A673 (cell line): ENCODE data around the gene ITPKB.

ENCODE experiments used
- EZH2 ChIP-seq: fragments of 200-600 bp; sonication (generic); IDR thresholded peaks from 2 replicates; pipeline ENCODE4 v1.6.1; 2017; ENCODE audit warnings: borderline replicate concordance, low read depth, mild to moderate bottlenecking, mixed read lengths, antibody characterized with exemption, low read length; ENCODE audit not compliant: poor library complexity, severe bottlenecking
- TF ChIP-seq, protein P1 (sequence below): fragments of 300-800, 200-600 bp; sonication (generic); conservative IDR thresholded peaks from 2 replicates; pipeline ENCODE4 v1.5.1; 2017; ENCODE audit warnings: low read depth, mild to moderate bottlenecking, antibody characterized with exemption, low read length, moderate library complexity, mixed read lengths

DNA sequence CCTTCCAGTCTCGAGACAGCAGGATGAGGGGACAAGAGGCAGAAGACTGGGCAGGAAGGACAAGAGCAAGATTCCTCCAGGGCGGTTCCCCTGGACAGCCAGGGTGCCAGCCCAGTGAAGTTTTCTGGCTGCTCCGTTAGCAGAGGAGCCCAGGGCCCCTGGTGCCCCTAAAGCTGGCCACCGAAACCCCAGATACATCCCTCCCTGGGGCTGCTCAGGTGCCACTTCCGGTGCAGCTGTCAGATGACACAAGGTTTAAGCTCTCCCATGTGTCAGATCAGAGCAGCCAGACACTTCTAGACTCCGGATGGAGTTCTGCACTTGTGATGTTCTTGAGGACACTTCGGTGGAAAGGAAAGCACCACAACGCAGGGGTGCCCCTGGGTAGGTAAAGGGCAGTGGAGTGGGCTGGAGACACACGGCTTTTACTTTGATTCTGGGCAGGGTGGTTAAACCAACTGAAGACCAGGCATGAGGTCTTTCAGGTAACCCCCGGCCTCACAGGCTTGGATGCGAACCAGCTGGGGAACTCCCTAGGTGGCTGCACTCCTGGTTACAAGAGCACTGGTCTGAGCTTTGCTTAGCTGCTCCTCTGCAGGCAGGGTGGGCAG, 85.7 kb downstream of the ITPKB start:
- TF ChIP-seq, protein P1, sequence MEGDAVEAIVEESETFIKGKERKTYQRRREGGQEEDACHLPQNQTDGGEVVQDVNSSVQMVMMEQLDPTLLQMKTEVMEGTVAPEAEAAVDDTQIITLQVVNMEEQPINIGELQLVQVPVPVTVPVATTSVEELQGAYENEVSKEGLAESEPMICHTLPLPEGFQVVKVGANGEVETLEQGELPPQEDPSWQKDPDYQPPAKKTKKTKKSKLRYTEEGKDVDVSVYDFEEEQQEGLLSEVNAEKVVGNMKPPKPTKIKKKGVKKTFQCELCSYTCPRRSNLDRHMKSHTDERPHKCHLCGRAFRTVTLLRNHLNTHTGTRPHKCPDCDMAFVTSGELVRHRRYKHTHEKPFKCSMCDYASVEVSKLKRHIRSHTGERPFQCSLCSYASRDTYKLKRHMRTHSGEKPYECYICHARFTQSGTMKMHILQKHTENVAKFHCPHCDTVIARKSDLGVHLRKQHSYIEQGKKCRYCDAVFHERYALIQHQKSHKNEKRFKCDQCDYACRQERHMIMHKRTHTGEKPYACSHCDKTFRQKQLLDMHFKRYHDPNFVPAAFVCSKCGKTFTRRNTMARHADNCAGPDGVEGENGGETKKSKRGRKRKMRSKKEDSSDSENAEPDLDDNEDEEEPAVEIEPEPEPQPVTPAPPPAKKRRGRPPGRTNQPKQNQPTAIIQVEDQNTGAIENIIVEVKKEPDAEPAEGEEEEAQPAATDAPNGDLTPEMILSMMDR, result no peak
- TF ChIP-seq EZH2, result no peak
